T47D (cell line): ENCODE measurements around the gene LIN37.
A peak's percentile ranks its signal among the peaks of the same experiment; 100 is the strongest.
"Not testable (repeated sequence)": the region's sequence is repeated elsewhere in the genome, so short reads cannot be mapped to it uniquely, and the experiment has no call there.

Experiments used
- DNase-seq, 2 experiments: peaks; one replicate each; pipeline versions ENCODE4 v3.0.0 to v3.0.0-alpha.2; 2011 to 2012; ENCODE audit warnings: low read depth in 1 of 2, low spot score in 1 of 2
- JUND ChIP-seq: IDR thresholded peaks from 2 replicates; pipeline ENCODE4 v1.6.1; 2012; ENCODE audit warnings: low read depth
- in situ Hi-C: cut with HindIII; loops from 2 replicates; pipeline ENCODE4 v1.10.0; 2016; ENCODE audit warnings: low sequenced_read_pairs, low pct_unique_long_range_greater_than_20kb

Gene LIN37

DNA sequence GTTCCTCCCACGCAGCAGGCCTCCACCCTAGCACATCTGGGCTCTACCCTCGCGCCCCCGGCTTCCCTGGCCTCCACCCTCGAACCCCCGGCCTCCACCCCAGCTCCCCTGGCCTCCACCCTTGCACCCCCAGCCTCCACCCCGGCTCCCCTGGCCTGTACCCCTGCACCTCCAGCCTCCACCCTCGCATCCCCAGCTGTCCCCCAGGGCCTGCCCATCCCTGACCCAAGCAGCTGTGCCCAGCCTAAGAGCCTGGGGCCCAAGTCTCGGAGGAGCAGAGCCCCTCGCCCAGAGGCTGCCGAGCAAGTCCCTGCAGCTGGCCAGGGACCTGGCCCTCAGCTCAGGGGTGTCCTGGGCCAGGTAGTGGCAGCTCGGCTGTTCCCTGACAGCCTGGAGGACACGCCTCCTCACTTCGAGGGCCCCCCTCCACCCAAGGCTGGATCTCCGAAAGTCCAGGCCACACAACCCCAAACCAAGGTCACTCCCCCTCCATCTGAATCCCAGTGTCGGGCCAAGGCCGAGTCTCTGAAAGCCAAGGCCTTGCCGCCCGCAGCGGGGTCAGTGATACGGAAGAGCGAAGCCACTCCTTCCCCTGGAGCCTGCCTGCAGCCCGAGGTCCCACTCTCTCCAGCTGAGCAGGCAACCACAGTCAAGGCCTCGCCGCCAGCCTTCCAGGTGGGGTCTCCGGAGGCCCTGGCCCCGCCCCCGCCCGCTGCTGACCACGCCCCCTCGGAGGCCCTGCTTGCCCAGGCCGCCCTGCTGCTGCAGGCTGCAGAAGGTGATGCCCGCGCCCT, 19.1 kb downstream of the LIN37 start:
- DNase-seq: no peak
- no peak for TF ChIP-seq JUND
- in situ Hi-C loops: no loop called here

DNA sequence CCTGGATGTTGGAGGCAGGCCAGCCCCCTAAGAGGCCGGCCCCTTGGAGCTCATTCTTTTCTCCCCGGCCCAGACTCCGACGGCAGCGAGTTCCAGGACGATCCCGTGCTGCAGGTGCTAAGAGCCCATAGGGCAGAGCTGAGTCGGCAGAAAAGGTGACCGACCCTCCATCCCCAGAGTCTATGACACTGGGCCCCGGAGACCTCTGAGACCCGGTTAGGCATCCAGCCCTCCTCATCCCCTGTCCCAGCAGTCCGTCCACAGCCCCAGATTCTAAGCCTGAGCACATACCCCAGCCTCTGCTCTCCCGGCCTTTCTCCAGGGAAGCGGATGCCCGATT, 19.7 kb downstream of the LIN37 start:
- no peak for TF ChIP-seq JUND
- in situ Hi-C loops: no loop called here
- no peak for DNase-seq

DNA sequence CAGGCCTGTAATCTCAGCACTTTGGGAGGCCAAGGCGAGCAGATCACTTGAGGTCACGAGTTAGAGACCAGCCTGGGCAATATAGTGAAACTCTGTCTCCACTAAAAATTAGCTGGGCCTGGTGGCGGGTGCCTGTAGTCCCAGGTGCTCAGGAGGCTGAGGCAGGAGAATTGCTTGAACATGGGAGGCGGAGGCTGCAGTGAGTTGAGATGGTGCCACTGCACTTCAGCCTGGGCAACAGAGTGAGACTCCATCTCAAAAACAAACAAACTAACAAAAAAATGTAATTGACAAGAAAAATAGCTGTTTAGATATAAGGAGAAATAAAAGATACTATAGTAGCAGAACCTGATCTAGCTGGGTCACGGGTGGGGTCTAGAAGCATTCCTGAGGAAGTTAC, 24.0 kb downstream of the LIN37 start:
- DNase-seq, in situ Hi-C loops: not testable (repeated sequence)

DNA sequence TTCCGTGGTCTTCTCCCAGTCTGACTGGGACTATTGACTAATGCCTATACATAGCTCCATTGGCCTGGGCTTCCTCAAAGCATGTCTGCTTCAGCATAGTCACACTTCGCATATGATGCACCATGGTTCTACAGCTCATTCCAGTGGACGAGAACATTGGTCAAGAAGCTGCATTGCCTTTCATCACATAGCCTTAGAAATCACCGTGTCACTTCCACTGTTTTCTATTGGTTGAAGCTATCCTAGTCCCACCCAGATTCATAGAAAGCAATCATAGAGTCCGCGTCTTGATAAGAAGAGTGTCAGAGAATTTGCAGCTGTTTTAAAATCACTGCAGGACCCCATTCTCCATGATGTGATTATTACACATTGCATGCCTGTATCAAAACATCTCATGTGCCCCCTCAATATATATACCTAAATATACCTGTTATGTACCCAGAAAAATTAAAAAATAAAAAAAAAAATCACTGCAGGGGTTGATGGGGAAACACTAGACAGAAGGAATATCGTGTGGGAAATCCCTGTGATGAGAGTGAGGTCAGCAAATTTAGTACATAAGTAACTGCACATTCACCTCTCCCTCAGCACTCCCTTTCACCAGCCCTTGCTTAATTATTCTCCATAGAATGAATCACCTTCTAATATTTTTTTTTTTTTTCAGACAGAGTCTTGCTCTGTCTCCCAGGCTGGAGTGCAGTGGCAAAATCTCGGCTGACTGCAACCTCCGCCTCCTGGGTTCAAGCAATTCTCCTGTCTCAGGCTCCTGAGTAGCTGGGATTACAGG, 24.8 kb downstream of the LIN37 start:
- DNase-seq: no peak
- in situ Hi-C loops: no loop called here
- no peak for TF ChIP-seq JUND

DNA sequence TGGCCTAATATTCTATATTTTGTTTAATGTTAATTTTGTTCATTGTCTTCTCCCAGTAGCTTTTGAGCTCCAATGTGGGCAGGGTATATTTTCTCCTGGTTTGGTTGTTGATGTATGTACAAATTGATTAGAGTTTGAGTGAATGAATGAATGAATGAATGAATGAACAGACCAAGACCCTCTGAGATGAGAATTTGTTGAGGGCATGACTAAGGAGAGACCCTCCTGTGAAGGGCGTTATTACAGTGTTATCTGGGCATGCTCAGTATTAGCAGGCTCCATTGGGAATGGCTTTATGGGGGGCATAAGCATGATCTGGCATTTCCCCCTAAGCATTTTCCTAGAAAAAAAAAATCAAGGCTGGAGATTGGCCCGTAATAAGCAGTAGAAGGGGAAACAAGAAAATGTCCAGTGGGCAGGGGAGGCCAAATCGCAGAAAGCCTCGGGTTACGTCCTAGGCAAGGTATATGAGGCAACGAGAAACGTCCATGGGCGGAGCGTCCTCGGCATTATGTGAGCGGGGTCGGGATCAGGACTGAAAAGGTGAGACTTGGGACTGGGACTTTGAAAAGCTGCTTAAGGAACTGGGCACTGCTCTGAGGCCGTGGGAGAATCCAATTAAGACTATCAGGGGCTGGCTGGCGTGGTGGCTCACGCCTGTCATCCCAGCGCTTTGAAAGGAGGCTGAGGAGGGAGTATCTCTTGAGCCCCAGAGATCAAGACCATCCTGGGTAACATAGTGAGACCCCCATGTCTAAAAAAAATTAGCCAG, 26.1 kb downstream of the LIN37 start:
- TF ChIP-seq JUND: no peak
- DNase-seq: peak in 1 of 2 experiments; percentile 18
- in situ Hi-C loops: no loop called here

DNA sequence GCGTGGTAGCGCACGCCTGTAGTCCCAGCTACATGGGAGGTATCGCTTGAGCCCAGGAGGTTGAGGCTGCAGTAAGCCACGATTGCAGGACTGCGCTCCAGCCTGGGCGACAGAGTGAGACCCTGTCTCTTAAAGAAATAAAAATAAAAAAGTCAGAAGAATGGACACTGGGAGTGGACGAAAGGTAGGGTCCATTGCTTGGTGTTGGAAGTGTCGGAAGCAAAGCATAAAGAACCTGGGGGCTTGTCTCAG, 26.6 kb downstream of the LIN37 start:
- no peak for TF ChIP-seq JUND
- DNase-seq: no peak
- in situ Hi-C loops: no loop called here

DNA sequence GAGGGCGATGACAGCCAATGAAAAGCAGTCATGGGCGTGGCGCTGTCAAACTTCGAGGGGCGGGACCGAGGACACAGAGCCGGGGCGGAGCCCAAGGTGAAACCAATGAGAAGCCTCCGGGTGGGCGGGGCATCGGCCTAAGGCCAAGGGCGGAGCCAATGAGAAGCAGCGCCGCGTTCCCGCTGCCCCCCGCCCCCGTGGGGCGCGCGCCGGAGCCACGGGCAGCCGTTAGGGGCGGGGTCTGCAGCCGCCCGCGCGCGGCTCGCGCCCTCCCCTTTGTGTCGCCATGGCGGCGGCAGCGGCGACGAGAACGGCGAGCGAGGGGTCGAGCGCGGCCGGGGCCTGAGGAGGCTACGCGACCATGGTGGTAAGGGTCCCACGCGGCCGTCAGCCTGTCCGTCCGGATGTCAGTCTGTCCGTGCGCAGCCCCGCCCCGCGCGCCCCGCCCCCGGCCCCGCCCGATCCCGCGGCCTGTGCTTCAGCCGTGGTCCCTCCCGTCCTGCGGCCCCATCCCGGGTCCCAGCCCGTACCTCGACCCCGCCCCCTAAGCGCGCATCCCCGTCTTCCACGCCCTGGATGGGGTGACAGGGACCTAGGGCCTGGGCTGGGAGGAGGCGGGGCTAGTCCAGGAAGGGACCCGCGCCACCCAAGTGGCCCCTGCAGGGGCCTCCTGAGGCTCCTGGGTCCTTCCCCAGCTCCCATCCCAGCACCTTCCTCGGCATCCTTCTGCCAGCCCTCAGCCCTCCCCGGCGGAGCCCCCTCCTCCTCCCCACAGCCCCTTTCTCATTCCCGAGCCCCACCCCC, 27.1 kb downstream of the LIN37 start, which contains the start of gene ARHGAP33:
Gene ARHGAP33, plus strand, starts transcription at position 267 of the 804 bp plus-strand sequence. Its CDS starts 95 bp downstream, at position 362.
- in situ Hi-C loops: no loop called here

DNA sequence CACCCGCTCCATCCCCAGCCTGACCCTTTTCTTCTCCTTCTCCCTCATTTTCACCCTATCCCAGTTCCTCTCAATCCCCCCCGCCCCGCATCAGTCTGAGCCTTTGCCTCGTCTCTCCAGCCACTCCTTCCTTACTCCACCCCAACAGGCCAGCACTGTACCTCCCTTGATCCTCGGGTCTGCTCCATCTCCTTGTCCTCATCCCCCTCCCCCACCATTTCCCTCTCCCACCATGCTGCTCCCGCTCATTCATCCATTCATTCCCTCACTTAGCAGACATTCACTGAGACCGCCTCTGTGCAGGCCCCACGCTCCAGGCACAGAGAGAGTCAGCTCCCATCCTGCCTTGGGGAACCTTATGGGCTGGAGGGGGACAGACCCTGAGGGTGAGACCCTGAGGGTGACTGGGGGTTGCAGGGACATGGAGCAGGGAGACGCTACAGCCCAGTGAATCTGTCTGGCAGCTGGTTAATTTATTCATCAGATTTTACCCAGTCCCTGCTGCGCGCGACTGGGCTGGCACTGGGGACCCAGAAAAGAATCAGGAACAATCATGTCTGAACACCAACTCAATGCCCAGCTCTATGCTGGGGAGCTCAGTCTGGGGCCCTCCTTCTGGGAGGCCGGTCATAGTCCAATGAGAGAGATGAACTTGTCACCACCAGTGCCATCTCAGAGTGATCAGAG, 27.9 kb downstream of the LIN37 start:
- DNase-seq: no peak
- in situ Hi-C loops: no loop called here
- TF ChIP-seq JUND: no peak

More for the DNA sequence above, 27.1 kb downstream of the LIN37 start, which contains the start of gene ARHGAP33:
- TF ChIP-seq JUND: no peak
- DNase-seq: peak; percentile 84 to 97

DNA sequence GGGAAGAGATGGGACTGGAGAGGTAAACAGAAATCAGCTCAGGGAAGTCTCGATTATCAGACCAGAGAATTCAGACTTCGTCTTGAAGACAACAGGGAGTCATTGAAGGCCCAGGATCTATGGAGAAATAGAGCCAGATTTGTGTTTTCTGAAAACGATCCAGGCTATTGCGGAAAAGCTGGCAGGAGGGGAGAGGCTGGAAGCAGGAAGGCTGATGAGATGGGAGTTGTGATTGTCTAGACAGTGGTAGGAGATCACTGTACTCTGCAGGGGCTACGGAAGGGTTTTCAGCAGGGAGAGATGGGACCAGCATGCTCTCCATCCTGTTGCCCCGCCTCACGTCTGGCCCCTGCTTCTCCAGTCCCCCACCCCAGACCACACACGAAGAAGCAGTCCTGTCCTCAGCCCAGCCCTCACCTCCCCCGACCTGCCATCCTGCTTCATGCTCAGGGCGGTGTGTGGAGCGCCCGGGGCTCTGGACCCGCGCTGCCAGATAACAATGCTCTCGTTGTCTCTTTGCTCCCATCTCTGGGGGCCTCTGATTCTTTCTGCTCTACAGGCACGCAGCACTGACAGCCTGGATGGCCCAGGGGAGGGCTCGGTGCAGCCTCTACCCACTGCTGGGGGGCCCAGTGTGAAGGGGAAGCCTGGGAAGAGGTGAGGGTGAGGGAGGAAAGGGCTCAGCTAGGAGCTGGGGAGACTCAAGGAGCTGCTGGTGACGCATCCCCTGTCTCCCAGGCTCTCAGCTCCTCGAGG, 28.9 kb downstream of the LIN37 start:
- DNase-seq: no peak
- TF ChIP-seq JUND: no peak
- in situ Hi-C loops: no loop called here

DNA sequence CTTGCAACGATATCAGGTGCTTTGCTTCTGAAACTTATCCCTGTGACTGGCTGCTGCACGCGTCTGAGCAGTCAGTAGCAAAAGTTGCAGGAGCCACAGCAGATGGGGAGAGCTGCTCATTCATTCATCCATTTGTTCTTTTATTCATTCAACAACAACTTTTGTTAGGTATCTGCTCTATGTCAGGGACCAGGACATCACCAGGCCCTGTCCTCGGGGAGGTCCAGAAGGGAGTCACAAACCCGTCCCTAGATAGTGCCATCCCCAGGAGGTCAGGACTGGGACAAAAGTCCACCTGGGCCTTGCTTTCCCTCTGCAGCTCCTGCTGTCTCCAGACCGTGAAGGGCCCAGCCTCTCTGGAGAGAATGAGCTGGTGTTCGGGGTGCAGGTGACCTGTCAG, 29.6 kb downstream of the LIN37 start:
- in situ Hi-C loops: no loop called here
- no peak for TF ChIP-seq JUND
- no peak for DNase-seq

DNA sequence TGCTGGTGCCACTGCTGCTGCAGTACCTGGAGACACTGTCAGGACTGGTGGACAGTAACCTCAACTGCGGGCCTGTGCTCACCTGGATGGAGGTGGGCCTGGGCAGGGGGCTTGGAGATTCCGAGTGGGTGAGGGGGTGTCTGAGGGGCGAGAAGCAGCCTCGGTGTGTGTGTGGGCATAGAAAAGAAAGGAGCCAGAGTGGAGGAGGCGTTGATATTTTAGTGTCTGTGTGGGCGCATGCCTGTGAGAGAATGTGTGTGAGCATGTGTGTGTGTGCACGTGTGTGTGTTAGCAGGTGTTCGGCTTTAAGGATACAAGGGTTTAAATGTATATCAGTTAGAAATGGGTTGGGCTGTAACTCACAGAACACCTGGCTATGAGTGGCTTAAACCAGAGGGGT, 30.7 kb downstream of the LIN37 start:
- no peak for DNase-seq
- in situ Hi-C loops: no loop called here
- TF ChIP-seq JUND: no peak
